HL-60 (cell line): ENCODE results near the gene PHC2.

ENCODE experiments used
- DNase-seq, 2 experiments: peaks; one replicate each; pipeline ENCODE4 v3.0.0-alpha.2; 2010 to 2020; ENCODE audit warnings: low read depth in 1 of 2, low spot score in 1 of 2
- H3K27ac ChIP-seq: fragments of 250-450 bp; sonication (Bioruptor Pico); replicated peaks from 2 replicates; pipeline ENCODE4 v1.5.1; 2020; ENCODE audit warnings: mild to moderate bottlenecking, moderate library complexity
- H3K27me3 ChIP-seq: fragments of 250-450 bp; sonication (Bioruptor Pico); 2 replicates; pipeline ENCODE4 v1.5.1; 2021; ENCODE audit warnings: mild to moderate bottlenecking, moderate library complexity; ENCODE audit not compliant: insufficient read depth, poor library complexity, severe bottlenecking
- H3K4me3 ChIP-seq: replicated peaks from 2 replicates; pipeline ENCODE4 v1.5.1; 2011; ENCODE audit warnings: mild to moderate bottlenecking, control low read depth, low read length; ENCODE audit not compliant: insufficient read depth
- CTCF ChIP-seq: IDR thresholded peaks from one replicate; pipeline ENCODE4 v1.5.1; 2011; ENCODE audit warnings: low read length, control low read depth, inconsistent platforms; ENCODE audit not compliant: insufficient read depth
- GABPA ChIP-seq: IDR thresholded peaks from 2 replicates; pipeline ENCODE4 v1.6.1; 2012; ENCODE audit warnings: low read depth
- POLR2AphosphoS5 ChIP-seq: IDR thresholded peaks from 2 replicates; pipeline ENCODE4 v1.6.1; 2012; ENCODE audit warnings: low read depth
- REST ChIP-seq: IDR thresholded peaks from 2 replicates; pipeline ENCODE4 v1.6.1; 2012; ENCODE audit warnings: low read depth; ENCODE audit not compliant: insufficient replicate concordance
- SPI1 ChIP-seq: IDR thresholded peaks from 2 replicates; pipeline ENCODE4 v1.6.1; 2012; ENCODE audit warnings: low read depth, mild to moderate bottlenecking, borderline replicate concordance

Gene PHC2

GRCh38 chr1:33327587-33328325 lies 103.1 kb downstream of the PHC2 start:
- TF ChIP-seq REST: no peak
- TF ChIP-seq GABPA: no peak
- TF ChIP-seq CTCF: no peak
- no peak; the same call in 1 of the 2 replicates for TF ChIP-seq SPI1
- no peak; the same call in 1 of the 2 replicates for TF ChIP-seq POLR2AphosphoS5
- H3K27me3 ChIP-seq: no peaks in the 10 kb centered on the region
- no peak overlapping the region for H3K27ac ChIP-seq

GRCh38 chr1:33326785-33327184 lies 104.1 kb downstream of the PHC2 start:
- TF ChIP-seq REST (no peak), POLR2AphosphoS5 (no peak), GABPA (no peak), CTCF (no peak), SPI1 (peak; percentile 31; the same call in 1 of the 2 replicates)
- DNase-seq: peak; percentile 58 to 81
- Histone ChIP-seq H3K27me3 (no peaks in the 10 kb centered on the region), H3K4me3 (no peak overlapping the region), H3K27ac (peak overlapping the region; percentile 23)

More at GRCh38 chr1:33327587-33328325, 103.1 kb downstream of the PHC2 start:
- peak; percentile 77 to 87 for DNase-seq
- no peak overlapping the region for H3K4me3 ChIP-seq

GRCh38 chr1:33324677-33325575 lies 106.0 kb downstream of the PHC2 start:
- Histone ChIP-seq H3K27me3 (no peaks in the 10 kb centered on the region), H3K27ac (no peak overlapping the region), H3K4me3 (no peak overlapping the region)
- no peak for DNase-seq
- TF ChIP-seq POLR2AphosphoS5: no peak
- TF ChIP-seq GABPA: no peak
- no peak for TF ChIP-seq SPI1
- no peak for TF ChIP-seq CTCF
- TF ChIP-seq REST: no peak
